SK-N-SH (cell line): ENCODE results near the gene ZFP14. TPM values are rescaled to one million over a fixed set of nuclear protein-coding genes. Genes with fewer than 3 reads are reported as not detected.
"Not testable (repeated sequence)": the region's sequence is repeated elsewhere in the genome, so short reads cannot be mapped to it uniquely, and the experiment has no call there.

Experiments
- CTCF ChIA-PET: fragments of 300-600, 350-600 bp; formaldehyde crosslinking; extraction: SDS; loops from one replicate; lab custom pipeline; 2021; lab: Yijun Ruan, JAX
- POLR2A ChIA-PET: fragments of 350-600 bp; sonication (Branson Sonifier 250); formaldehyde crosslinking; extraction: SDS; loops from one replicate; lab custom pipeline; 2020; ENCODE audit warnings: antibody characterized with exemption, inconsistent platforms; lab: Yijun Ruan, JAX
- DNase-seq: peaks from one replicate; pipeline ENCODE4 v3.0.0; 2012
- H2AFZ ChIP-seq: fragments of 200-600 bp; sonication (generic); 2 replicates; pipeline ENCODE4 v1.8.1; 2016; ENCODE audit warnings: antibody characterized with exemption, mild to moderate bottlenecking, low read depth
- H3F3A ChIP-seq: fragments of 200-600 bp; sonication (generic); replicated peaks from 2 replicates; pipeline ENCODE3; 2016; ENCODE audit warnings: antibody characterized with exemption, mild to moderate bottlenecking; ENCODE audit not compliant: insufficient read depth
- H3K27ac ChIP-seq, 2 experiments: fragments of 200-500 bp in 1 of 2; fragments of 200-600 bp in 1 of 2; sonication (Bioruptor generic) in 1 of 2; sonication (generic), shearing (Covaris generic) in 1 of 2; 2 replicates each; pipeline versions ENCODE4 v1.5.1 to v1.6.1; 2014 to 2016; ENCODE audit warnings: low read depth in 2 of 2, inconsistent platforms in 1 of 2, low read length in 1 of 2, mild to moderate bottlenecking in 1 of 2, mixed read lengths in 1 of 2
- H3K27me3 ChIP-seq: fragments of 200-600 bp; sonication (generic), shearing (Covaris generic); 2 replicates; pipeline ENCODE4 v1.6.1; 2016; ENCODE audit warnings: mixed run types; ENCODE audit not compliant: insufficient read depth
- H3K36me3 ChIP-seq, 2 experiments: fragments of 200-500 bp in 1 of 2; fragments of 200-600 bp in 1 of 2; sonication (Bioruptor generic) in 1 of 2; sonication (generic) in 1 of 2; replicated peaks in 1 of 2; 2 replicates each; pipeline versions ENCODE3 to v1.5.1; 2014 to 2016; ENCODE audit warnings: low read length in 1 of 2, mild to moderate bottlenecking in 1 of 2; ENCODE audit not compliant: insufficient read depth in 2 of 2, control insufficient read depth in 1 of 2
- H3K4me1 ChIP-seq, 2 experiments: fragments of 200-500 bp in 1 of 2; fragments of 200-600 bp in 1 of 2; sonication (Bioruptor generic) in 1 of 2; sonication (generic), shearing (Covaris generic) in 1 of 2; 2 replicates each; pipeline versions ENCODE4 v1.5.1 to v1.6.1; 2014 to 2016; ENCODE audit warnings: low read depth in 1 of 2, low read length in 1 of 2, mixed run types in 1 of 2; ENCODE audit not compliant: insufficient read depth in 2 of 2, control insufficient read depth in 1 of 2
- H3K4me2 ChIP-seq: fragments of 200-600 bp; sonication (generic), shearing (Covaris generic); 2 replicates; pipeline ENCODE4 v1.6.1; 2017; ENCODE audit warnings: mixed run types
- H3K4me3 ChIP-seq, 2 experiments: fragments of 200-500 bp in 1 of 2; fragments of 200-600 bp in 1 of 2; sonication (Bioruptor generic) in 1 of 2; sonication (generic), shearing (Covaris generic) in 1 of 2; 2 replicates each; pipeline versions ENCODE4 v1.5.1 to v1.8.1; 2014 to 2016; ENCODE audit warnings: low read depth in 2 of 2, inconsistent platforms in 1 of 2, low read length in 1 of 2, mild to moderate bottlenecking in 1 of 2, mixed read lengths in 1 of 2, moderate library complexity in 1 of 2
- H3K79me2 ChIP-seq: fragments of 200-600 bp; sonication (generic); 2 replicates; pipeline ENCODE4 v1.8.1; 2017; ENCODE audit warnings: mild to moderate bottlenecking; ENCODE audit not compliant: insufficient read depth
- H3K9ac ChIP-seq: fragments of 200-600 bp; sonication (generic); 2 replicates; pipeline ENCODE4 v1.6.1; 2017; ENCODE audit warnings: mixed run types
- H3K9me2 ChIP-seq: fragments of 200-600 bp; sonication (generic); 2 replicates; pipeline ENCODE4 v1.6.1; 2017; ENCODE audit warnings: mixed run types
- H3K9me3 ChIP-seq: fragments of 200-600 bp; sonication (generic); 2 replicates; pipeline ENCODE4 v1.6.1; 2017; ENCODE audit warnings: mixed run types, mild to moderate bottlenecking, moderate library complexity
- H4K20me1 ChIP-seq: fragments of 200-600 bp; sonication (generic); 2 replicates; pipeline ENCODE4 v1.6.1; 2017; ENCODE audit warnings: mild to moderate bottlenecking, mixed run types; ENCODE audit not compliant: insufficient read depth
- WGBS: methylation state at CpG from one replicate; pipeline ENCODE4 v1.1.6; 2017; ENCODE audit warnings: low lambda C conversion rate; 5-methylcytosine and 5-hydroxymethylcytosine counted together
- polyA plus RNA-seq, 3 experiments: library from polyadenylated mRNA; depleted of rRNA; stranded (reverse); fragments of >200 nt; gene quantifications; 2 replicates each; pipeline ENCODE4 v1.2.3, GENCODE V29; 2012

Gene ZFP14
- polyA plus RNA-seq, 1 of the 3 experiments (the other 2 are of a cell fraction): 1.1 TPM

- H3K9me3 ChIP-seq, CTCF ChIA-PET, H3K9ac ChIP-seq, H3K27ac ChIP-seq, POLR2A ChIA-PET, H3K27me3 ChIP-seq, H3K4me2 ChIP-seq, H3F3A ChIP-seq, H3K9me2 ChIP-seq, H2AFZ ChIP-seq, H4K20me1 ChIP-seq, DNase-seq, H3K4me3 ChIP-seq: not testable (repeated sequence)
- 87% methylated on average over 9 of the region's 10 CpGs for WGBS
- peaks cover 4 to 13% of the 10 kb centered on the region in 2 experiments; a peak in 2 of 4 replicates for H3K4me1 ChIP-seq
- peaks cover 16 to 46% of the 10 kb centered on the region in 2 experiments for H3K36me3 ChIP-seq
- H3K79me2 ChIP-seq: peaks cover 16% of the 10 kb centered on the region; the same call in 1 of the 2 replicates
Observed at GRCh38 chr19:36326649-36327048, 52.4 kb downstream of the ZFP14 start.

- WGBS: no CpG with 5 or more reads among the region's 1 CpG
- CTCF ChIA-PET: not testable (repeated sequence)
Observed at GRCh38 chr19:36315164-36315563, 63.8 kb downstream of the ZFP14 start.

GRCh38 chr19:36314053-36314452 lies 64.9 kb downstream of the ZFP14 start:
- H3K9me2 ChIP-seq, CTCF ChIA-PET, DNase-seq, H3K36me3 ChIP-seq, H3K4me3 ChIP-seq, H3K4me1 ChIP-seq, H3K9me3 ChIP-seq, H2AFZ ChIP-seq, H3K79me2 ChIP-seq, H3K4me2 ChIP-seq, H3K9ac ChIP-seq, H3F3A ChIP-seq, H3K27me3 ChIP-seq, H3K27ac ChIP-seq, H4K20me1 ChIP-seq, POLR2A ChIA-PET: not testable (repeated sequence)
- 80% methylated on average over 3 of the region's 5 CpGs for WGBS

More at GRCh38 chr19:36315164-36315563, 63.8 kb downstream of the ZFP14 start:
- H3K9me3 ChIP-seq, H3K4me1 ChIP-seq, H3K27ac ChIP-seq, H4K20me1 ChIP-seq, H2AFZ ChIP-seq, H3K4me2 ChIP-seq, H3F3A ChIP-seq, H3K9me2 ChIP-seq, H3K79me2 ChIP-seq, H3K36me3 ChIP-seq, H3K27me3 ChIP-seq, DNase-seq, H3K4me3 ChIP-seq, H3K9ac ChIP-seq, POLR2A ChIA-PET: not testable (repeated sequence)

- H3K4me2 ChIP-seq, H2AFZ ChIP-seq, H3K4me1 ChIP-seq, POLR2A ChIA-PET, H3K27me3 ChIP-seq, H4K20me1 ChIP-seq, H3K27ac ChIP-seq, H3K79me2 ChIP-seq, H3K9me3 ChIP-seq, H3K4me3 ChIP-seq, H3F3A ChIP-seq, H3K9me2 ChIP-seq, DNase-seq, CTCF ChIA-PET, H3K9ac ChIP-seq, H3K36me3 ChIP-seq: not testable (repeated sequence)
- WGBS: 77% methylated on average over 7 of the region's 26 CpGs
Observed at GRCh38 chr19:36311098-36311760, 67.8 kb downstream of the ZFP14 start.

GRCh38 chr19:36310416-36310990 lies 68.5 kb downstream of the ZFP14 start:
- H3K27ac ChIP-seq, H3K4me1 ChIP-seq, CTCF ChIA-PET, H3K79me2 ChIP-seq, H3K9ac ChIP-seq, H2AFZ ChIP-seq, POLR2A ChIA-PET, H3K27me3 ChIP-seq, H3K36me3 ChIP-seq, H3K9me3 ChIP-seq, H3K4me3 ChIP-seq, H3K9me2 ChIP-seq, H4K20me1 ChIP-seq, H3K4me2 ChIP-seq, DNase-seq, H3F3A ChIP-seq: not testable (repeated sequence)
- WGBS: 40% methylated on average over 1 of the region's 5 CpGs

GRCh38 chr19:36309759-36310158 lies 69.2 kb downstream of the ZFP14 start:
- CTCF ChIA-PET, H3F3A ChIP-seq, POLR2A ChIA-PET, DNase-seq, H3K27me3 ChIP-seq, H3K27ac ChIP-seq, H3K9me3 ChIP-seq, H3K4me2 ChIP-seq, H3K4me1 ChIP-seq, H3K36me3 ChIP-seq, H2AFZ ChIP-seq, H3K9me2 ChIP-seq, H3K4me3 ChIP-seq, H3K79me2 ChIP-seq, H4K20me1 ChIP-seq, H3K9ac ChIP-seq: not testable (repeated sequence)
- WGBS: 100% methylated on average over 2 of the region's 23 CpGs
